ENCODE measurements around the gene GLCCI1.

GLCCI1 gene

DNA sequence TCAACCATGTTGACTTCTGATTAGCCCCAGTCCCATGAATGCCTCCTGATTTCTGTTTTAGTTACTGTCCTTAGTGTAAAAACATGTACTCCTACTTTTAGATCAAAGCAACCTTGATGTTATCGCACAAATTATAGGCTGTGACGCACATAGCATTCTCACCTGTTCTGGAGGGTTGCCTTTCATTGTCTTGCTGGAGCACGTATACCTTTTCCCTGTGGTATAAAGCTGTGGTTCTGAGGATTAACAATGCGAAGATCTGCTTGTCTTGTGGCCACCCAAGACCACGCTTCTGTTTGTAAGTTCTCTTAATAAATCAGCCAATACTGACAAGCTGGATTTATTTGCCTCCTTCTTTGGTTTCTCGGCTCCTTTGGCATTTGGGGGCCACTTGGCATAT is 30.1 kb upstream of the GLCCI1 start:
- ChIA-PET POLR2A (no interaction called here), CTCF (no interaction called here)
- TF ChIP-seq BHLHE40 (IDR thresholded peaks at IDR 0.05; ENCODE audit: borderline replicate concordance) (no peak), ARNT (IDR thresholded peaks at IDR 0.05) (no peak), FOXM1 (IDR thresholded peaks at IDR 0.05; ENCODE audit: borderline replicate concordance) (no peak)
- DNase-seq (ENCODE audit: extremely low spot score), result no peak

DNA sequence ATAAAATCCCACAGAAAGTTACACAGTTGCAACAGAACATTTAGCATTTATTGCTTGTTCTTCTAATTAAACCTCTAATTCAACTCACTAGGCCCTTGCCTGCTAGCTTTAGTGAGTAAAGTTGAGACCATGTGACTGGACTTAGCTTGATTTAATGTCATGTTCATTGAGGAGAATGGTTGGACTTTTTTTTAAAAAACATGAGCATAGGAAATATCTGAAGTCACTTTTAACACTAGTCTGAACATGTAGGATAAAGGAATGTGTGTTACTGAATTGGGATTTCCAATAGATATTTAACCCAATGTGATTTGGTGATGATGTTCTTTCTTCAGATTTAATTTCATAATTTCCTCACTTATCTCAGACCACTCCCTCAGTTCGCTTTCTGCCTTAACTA is 24.6 kb upstream of the GLCCI1 start:
- POLR2A ChIA-PET, result no interaction called here

DNA sequence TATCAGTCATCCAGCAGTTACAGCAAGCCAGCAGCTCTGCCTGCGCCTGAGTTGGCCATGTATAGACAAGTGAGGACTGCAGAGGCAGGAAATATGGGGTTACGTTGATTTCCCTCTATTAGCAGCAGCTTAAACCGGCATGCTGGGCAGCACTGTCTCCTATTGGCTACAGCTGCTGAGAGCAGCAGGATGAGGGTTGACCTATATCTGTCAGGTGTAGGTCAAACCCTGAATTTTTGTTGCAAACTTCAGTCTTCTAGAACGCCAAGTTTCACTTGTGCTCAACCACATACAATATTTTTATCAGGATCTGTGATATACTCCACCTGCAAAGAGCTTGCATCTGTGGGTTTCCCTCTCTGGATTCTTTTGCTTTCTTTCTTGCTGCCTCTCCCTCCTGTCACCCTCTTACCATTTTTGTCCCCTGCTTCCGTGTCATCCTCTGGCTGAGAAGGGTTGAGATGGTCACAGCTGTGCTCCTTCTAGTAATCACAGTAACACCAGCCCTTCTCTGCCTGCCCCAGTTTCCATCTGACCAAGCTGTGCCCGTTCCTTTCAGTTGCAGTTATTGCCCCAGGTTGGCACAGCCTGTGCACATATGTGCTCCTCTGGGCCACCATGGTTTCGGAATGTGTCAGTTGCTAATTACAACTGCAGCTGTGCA is 23.8 kb upstream of the GLCCI1 start:
- no peak for DNase-seq (ENCODE audit: extremely low spot score)
- POLR2A ChIA-PET, result no interaction called here
- CTCF ChIA-PET, result no interaction called here
- no peak for TF ChIP-seq TARDBP (IDR thresholded peaks at IDR 0.05)
- TF ChIP-seq BHLHE40 (IDR thresholded peaks at IDR 0.05; ENCODE audit: borderline replicate concordance), result no peak
- TF ChIP-seq HDGF (IDR thresholded peaks at IDR 0.05; ENCODE audit: borderline replicate concordance), result no peak
- TF ChIP-seq SUZ12 (IDR thresholded peaks at IDR 0.05), result no peak

More for the DNA sequence above, 24.6 kb upstream of the GLCCI1 start:
- CTCF ChIA-PET, result no interaction called here
- TF ChIP-seq, protein P1, sequence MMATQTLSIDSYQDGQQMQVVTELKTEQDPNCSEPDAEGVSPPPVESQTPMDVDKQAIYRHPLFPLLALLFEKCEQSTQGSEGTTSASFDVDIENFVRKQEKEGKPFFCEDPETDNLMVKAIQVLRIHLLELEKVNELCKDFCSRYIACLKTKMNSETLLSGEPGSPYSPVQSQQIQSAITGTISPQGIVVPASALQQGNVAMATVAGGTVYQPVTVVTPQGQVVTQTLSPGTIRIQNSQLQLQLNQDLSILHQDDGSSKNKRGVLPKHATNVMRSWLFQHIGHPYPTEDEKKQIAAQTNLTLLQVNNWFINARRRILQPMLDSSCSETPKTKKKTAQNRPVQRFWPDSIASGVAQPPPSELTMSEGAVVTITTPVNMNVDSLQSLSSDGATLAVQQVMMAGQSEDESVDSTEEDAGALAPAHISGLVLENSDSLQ (IDR thresholded peaks at IDR 0.05), result no peak
- TF ChIP-seq SUZ12 (IDR thresholded peaks at IDR 0.05) (no peak), CTBP1 (IDR thresholded peaks at IDR 0.05; ENCODE audit: borderline replicate concordance) (no peak), ZNF384 (IDR thresholded peaks at IDR 0.05) (no peak), LEF1 (IDR thresholded peaks at IDR 0.05; ENCODE audit: borderline replicate concordance) (no peak), FOXK2 (IDR thresholded peaks at IDR 0.05) (no peak), TARDBP (IDR thresholded peaks at IDR 0.05) (no peak), FOXM1 (IDR thresholded peaks at IDR 0.05; ENCODE audit: borderline replicate concordance) (no peak), L3MBTL2 (conservative IDR thresholded peaks at IDR 0.05) (no peak), NFRKB (IDR thresholded peaks at IDR 0.05) (no peak)
- no peak for DNase-seq (ENCODE audit: extremely low spot score)

DNA sequence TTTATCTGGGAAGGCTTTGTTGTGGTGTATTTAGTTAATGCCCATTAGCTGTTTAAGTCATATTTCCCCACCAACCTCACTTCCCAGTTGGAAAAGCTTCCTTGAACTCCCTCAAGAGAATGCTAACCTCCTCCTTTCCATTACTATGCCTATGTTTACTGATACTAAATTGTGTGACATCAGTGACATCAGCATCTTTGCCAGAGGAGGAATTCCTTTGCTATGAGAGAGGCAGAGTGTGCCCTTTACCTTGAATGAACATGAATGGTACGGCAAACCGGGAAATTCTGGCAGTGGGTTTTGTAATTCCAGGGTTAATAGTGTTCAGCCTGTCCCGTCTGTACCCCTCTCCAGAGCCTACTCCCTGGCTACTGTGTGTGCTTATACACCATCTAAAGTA is 22.1 kb upstream of the GLCCI1 start:
- ChIA-PET POLR2A (no interaction called here), CTCF (no interaction called here)
- TF ChIP-seq BHLHE40 (IDR thresholded peaks at IDR 0.05; ENCODE audit: borderline replicate concordance) (no peak), NFRKB (IDR thresholded peaks at IDR 0.05) (no peak), ELF4 (IDR thresholded peaks at IDR 0.05) (no peak), FOXK2 (IDR thresholded peaks at IDR 0.05) (no peak), ARNT (IDR thresholded peaks at IDR 0.05) (no peak), LEF1 (IDR thresholded peaks at IDR 0.05; ENCODE audit: borderline replicate concordance) (no peak), L3MBTL2 (conservative IDR thresholded peaks at IDR 0.05) (no peak), HDGF (IDR thresholded peaks at IDR 0.05; ENCODE audit: borderline replicate concordance) (no peak), FOXA1 (IDR thresholded peaks at IDR 0.05) (no peak), FOXM1 (IDR thresholded peaks at IDR 0.05; ENCODE audit: borderline replicate concordance) (no peak), SP1 (IDR thresholded peaks at IDR 0.05) (no peak)
- TF ChIP-seq, protein P1 (IDR thresholded peaks at IDR 0.05), result no peak

DNA sequence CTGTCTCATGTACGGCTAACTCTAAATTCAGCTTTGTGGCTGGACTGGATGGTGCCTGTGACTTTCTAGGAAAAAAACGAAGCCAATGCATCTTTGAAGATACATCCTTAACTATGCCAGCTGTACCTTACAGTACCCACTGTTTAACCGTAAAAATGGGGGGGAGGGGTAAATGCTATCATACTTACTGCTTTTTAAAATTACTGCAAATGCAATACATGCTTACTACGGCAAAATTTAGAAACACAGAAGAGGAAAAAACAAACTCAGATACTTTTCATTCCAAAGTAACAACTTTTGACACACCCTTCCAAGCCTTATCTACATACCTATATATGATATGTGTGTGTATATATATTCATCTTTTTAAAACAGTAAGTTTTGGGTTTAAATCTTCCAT is 20.4 kb upstream of the GLCCI1 start:
- ChIA-PET CTCF (no interaction called here), POLR2A (no interaction called here)
- DNase-seq (ENCODE audit: extremely low spot score), result no peak
- no peak for TF ChIP-seq FOXK2 (IDR thresholded peaks at IDR 0.05)
- no peak for TF ChIP-seq ARNT (IDR thresholded peaks at IDR 0.05)
- TF ChIP-seq BHLHE40 (IDR thresholded peaks at IDR 0.05; ENCODE audit: borderline replicate concordance), result no peak
- TF ChIP-seq HDGF (IDR thresholded peaks at IDR 0.05; ENCODE audit: borderline replicate concordance), result no peak
- TF ChIP-seq SUZ12 (IDR thresholded peaks at IDR 0.05), result no peak
- TF ChIP-seq LEF1 (IDR thresholded peaks at IDR 0.05; ENCODE audit: borderline replicate concordance), result no peak
- no peak for TF ChIP-seq TARDBP (IDR thresholded peaks at IDR 0.05)
- TF ChIP-seq ELF4 (IDR thresholded peaks at IDR 0.05), result no peak
- no peak for TF ChIP-seq CTBP1 (IDR thresholded peaks at IDR 0.05; ENCODE audit: borderline replicate concordance)
- no peak for TF ChIP-seq FOXM1 (IDR thresholded peaks at IDR 0.05; ENCODE audit: borderline replicate concordance)

More for the DNA sequence above, 22.1 kb upstream of the GLCCI1 start:
- no peak for DNase-seq (ENCODE audit: extremely low spot score)

DNA sequence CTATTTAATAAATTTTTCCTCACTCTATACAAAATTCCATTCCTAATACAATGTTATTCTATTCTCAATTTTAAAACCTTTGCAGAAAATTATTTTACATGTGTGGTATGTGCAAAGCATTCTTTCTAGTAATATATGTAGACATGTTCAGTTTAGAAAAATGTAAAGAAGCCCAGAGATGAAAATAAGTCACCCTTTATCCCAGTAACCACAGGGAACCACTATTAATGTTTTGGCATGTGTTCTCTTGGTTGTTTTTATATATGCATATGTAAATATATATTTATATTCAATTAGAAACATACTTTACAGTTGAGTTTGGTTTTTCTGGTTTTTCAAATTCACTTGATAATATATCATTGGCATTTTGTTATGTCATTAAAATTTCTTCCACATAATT is 14.8 kb upstream of the GLCCI1 start:
- CTCF ChIA-PET, result no interaction called here

DNA sequence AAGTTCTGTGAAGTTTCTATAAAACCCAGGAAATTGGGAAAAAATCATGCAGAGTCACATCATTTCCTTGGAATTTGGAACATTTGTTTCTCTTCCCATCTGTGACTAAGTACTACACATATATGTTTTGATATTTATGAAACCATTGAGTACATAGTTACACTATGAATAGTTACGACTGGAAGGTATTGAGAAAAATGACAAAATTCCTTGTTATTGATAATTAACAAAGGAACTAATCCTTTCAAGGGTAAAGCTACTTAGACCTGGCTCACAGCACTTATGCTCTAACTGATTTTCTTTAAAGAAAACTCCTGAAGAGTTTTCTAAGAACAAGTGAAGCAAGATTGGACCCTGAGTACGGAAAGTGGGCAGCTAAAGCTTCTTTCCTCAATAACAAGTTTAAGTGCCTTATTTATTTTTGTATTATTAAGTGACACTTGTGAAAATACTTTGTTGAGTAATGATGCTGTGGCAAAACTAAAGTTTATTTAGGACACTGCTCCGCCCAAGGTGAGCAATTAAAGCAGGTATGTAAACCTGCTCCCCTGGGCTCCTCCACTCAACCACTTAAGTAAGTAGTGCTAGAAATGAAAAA is 12.0 kb upstream of the GLCCI1 start:
- ChIA-PET POLR2A (no interaction called here), CTCF (no interaction called here)
- TF ChIP-seq NFRKB (IDR thresholded peaks at IDR 0.05), result no peak
- no peak for TF ChIP-seq FOXK2 (IDR thresholded peaks at IDR 0.05)
- no peak for TF ChIP-seq HDGF (IDR thresholded peaks at IDR 0.05; ENCODE audit: borderline replicate concordance)
- TF ChIP-seq SP1 (IDR thresholded peaks at IDR 0.05), result no peak
- TF ChIP-seq L3MBTL2 (conservative IDR thresholded peaks at IDR 0.05), result no peak
- TF ChIP-seq SUZ12 (IDR thresholded peaks at IDR 0.05), result no peak
- TF ChIP-seq BHLHE40 (IDR thresholded peaks at IDR 0.05; ENCODE audit: borderline replicate concordance), result no peak
- no peak for TF ChIP-seq TARDBP (IDR thresholded peaks at IDR 0.05)
- TF ChIP-seq LEF1 (IDR thresholded peaks at IDR 0.05; ENCODE audit: borderline replicate concordance), result no peak
- TF ChIP-seq ELF4 (IDR thresholded peaks at IDR 0.05), result no peak
- no peak for TF ChIP-seq FOXM1 (IDR thresholded peaks at IDR 0.05; ENCODE audit: borderline replicate concordance)
- TF ChIP-seq, protein P1 (IDR thresholded peaks at IDR 0.05), result no peak
- no peak for DNase-seq (ENCODE audit: extremely low spot score)

More for the DNA sequence above, 14.8 kb upstream of the GLCCI1 start:
- no peak for DNase-seq (ENCODE audit: extremely low spot score)
- TF ChIP-seq FOXA1 (IDR thresholded peaks at IDR 0.05) (no peak), SP1 (IDR thresholded peaks at IDR 0.05) (no peak), HDGF (IDR thresholded peaks at IDR 0.05; ENCODE audit: borderline replicate concordance) (no peak), L3MBTL2 (conservative IDR thresholded peaks at IDR 0.05) (no peak), CTBP1 (IDR thresholded peaks at IDR 0.05; ENCODE audit: borderline replicate concordance) (no peak), FOXM1 (IDR thresholded peaks at IDR 0.05; ENCODE audit: borderline replicate concordance) (no peak)
- POLR2A ChIA-PET, result no interaction called here

Measured in HEK293T (cell line).